Ovary (tissue), 9 donors: Measurements from ENCODE around the gene POLN. TPM values are rescaled to one million over a fixed set of nuclear protein-coding genes. Genes with fewer than 3 reads are reported as not detected.

Experiments
- DNase-seq, 5 donors: peaks; one replicate each; pipeline ENCODE4 v3.0.0-alpha.2; 2019 to 2020
- H3K27ac ChIP-seq, 2 donors: fragments of 200-600 bp; one replicate each; pipeline versions ENCODE4 v1.5.1 to v1.8.0; 2019 to 2022
- H3K27me3 ChIP-seq: fragments of 200-600 bp; one replicate; pipeline ENCODE4 v1.8.0; 2022
- H3K36me3 ChIP-seq: fragments of 200-600 bp; sonication (generic); one replicate; pipeline ENCODE4 v1.5.1; 2019
- H3K4me1 ChIP-seq: one replicate; pipeline ENCODE4 v1.8.1; 2013; ENCODE audit warnings: mild to moderate bottlenecking, moderate library complexity; ENCODE audit not compliant: insufficient read depth
- H3K4me3 ChIP-seq: fragments of 200-600 bp; sonication (generic); one replicate; pipeline ENCODE4 v1.5.1; 2017
- H3K9me3 ChIP-seq, 2 donors: fragments of 200-600 bp in 1 of 2; sonication (generic) in 1 of 2; one replicate each; pipeline versions ENCODE4 v1.5.1 to v1.8.1; 2013 to 2019; ENCODE audit warnings: mild to moderate bottlenecking in 1 of 2, moderate library complexity in 1 of 2
- CTCF ChIP-seq, 3 donors: fragments of 450-650 bp in 2 of 3; fragments of 200-600 bp in 1 of 3; IDR thresholded peaks; one replicate each; pipeline versions ENCODE4 v1.5.1 to v1.8.0; 2016 to 2022; ENCODE audit warnings: antibody characterized with exemption in 3 of 3, mild to moderate bottlenecking in 1 of 3
- EP300 ChIP-seq: sonication (generic); formaldehyde crosslinking; IDR thresholded peaks from one replicate; pipeline ENCODE4 v1.6.1; 2017; ENCODE audit warnings: antibody characterized with exemption
- POLR2A ChIP-seq: fragments of 450-650 bp; IDR thresholded peaks from one replicate; pipeline ENCODE4 v1.6.1; 2017; ENCODE audit warnings: antibody characterized with exemption, mild to moderate bottlenecking, moderate library complexity
- WGBS, 3 donors: extraction: QIAGEN DNeasy Blood & Tissue Kit in 1 of 3; methylation state at CpG; one replicate each; pipeline versions ENCODE4 v1.1.5 to v1.1.7; 2013 to 2017; 5-methylcytosine and 5-hydroxymethylcytosine counted together
- intact Hi-C, 4 donors: fragments of 100-400 bp; cut with DNase I; formaldehyde crosslinking; loops; one replicate each; pipeline versions ENCODE4 v1.11.0 to v1.15.1; 2022 to 2023
- polyA plus RNA-seq, 2 donors: library from polyadenylated mRNA; stranded (reverse); fragments of 200-250 nt in 1 of 2; fragments of 350-450 nt in 1 of 2; fragmentation: Illumina TruSeq in 1 of 2; extraction: RNeasy Lipid Tissue Mini Kit (QIAGEN cat#74804) in 1 of 2; gene quantifications; one replicate each; pipeline ENCODE4 v1.2.3, GENCODE V29; 2013 to 2014
- total RNA-seq, 7 donors: library from RNA; depleted of rRNA in 2 of 7; stranded (reverse); fragments of >200 nt in 2 of 7; fragmentation: NEBNext Ultra II Directional in 3 of 7; extraction: Animal tissue kit (Norgen Biotek cat#: 25700) in 3 of 7; gene quantifications; one replicate each; pipeline versions ENCODE4 v1.1.0 to v1.2.4, GENCODE V29; 2016 to 2023
- donor health status: DM: no; HTN: no; CAD: no; lungs with moderate emphysema.
- donor health status: DM: no; HTN: no; CAD: no.
- donor health status: Bipolar disorder and iron deficiency.
- donor health status: DM: yes; HTN: yes; CAD: no.
- donor health status: DM: no; HTN: no; CAD: no.
- donor health status: DM: yes; HTN: yes; CAD: no.

POLN gene
- total and polyA plus RNA-seq, 9 donors, result 0.95 to 11.4 (median 3.1) TPM

- 87 to 91% (median 88%) methylated on average over 7 of the region's 7 CpGs for WGBS, 3 donors
- DNase-seq, result no peak
- intact Hi-C loops, result no loop called here
- no peaks in the 10 kb centered on the region for H3K36me3 ChIP-seq
- no peaks in the 10 kb centered on the region for H3K4me1 ChIP-seq
- H3K4me3 ChIP-seq, result no peak overlapping the region
- TF ChIP-seq EP300 (no peak), POLR2A (no peak)
- H3K27me3 ChIP-seq, result no peaks in the 10 kb centered on the region
- H3K27ac ChIP-seq, result no peak overlapping the region
- no peaks in the 10 kb centered on the region for H3K9me3 ChIP-seq
These were observed 192.5 kb downstream of the POLN start for GRCh38 chr4:2049381-2049780.

- no peak for DNase-seq
- H3K4me3 ChIP-seq, result no peak overlapping the region
- H3K36me3 ChIP-seq, result no peaks in the 10 kb centered on the region
- TF ChIP-seq CTCF (IDR thresholded peaks at IDR 0.05), result no peak
- TF ChIP-seq POLR2A, result no peak
- TF ChIP-seq EP300, result no peak
- intact Hi-C loops, result no loop called here
- WGBS, 3 donors, result 92 to 93% (median 93%) methylated on average over 8 of the region's 8 CpGs
- H3K4me1 ChIP-seq, result no peaks in the 10 kb centered on the region
- no peaks in the 10 kb centered on the region for H3K27me3 ChIP-seq
- no peaks in the 10 kb centered on the region for H3K9me3 ChIP-seq
- no peak overlapping the region for H3K27ac ChIP-seq
These were observed 193.1 kb downstream of the POLN start for GRCh38 chr4:2048831-2049230.

GRCh38 chr4:2047781-2048581 is 193.9 kb downstream of the POLN start:
- intact Hi-C loops, result no loop called here
- 85 to 92% (median 88%) methylated on average over 25 of the region's 25 CpGs for WGBS, 3 donors
- Histone ChIP-seq H3K27ac (no peak overlapping the region), H3K4me1 (no peaks in the 10 kb centered on the region), H3K4me3 (no peak overlapping the region), H3K27me3 (no peaks in the 10 kb centered on the region), H3K9me3 (no peaks in the 10 kb centered on the region), H3K36me3 (no peaks in the 10 kb centered on the region)
- no peak for DNase-seq
- TF ChIP-seq POLR2A (no peak), CTCF (IDR thresholded peaks at IDR 0.05) (no peak), EP300 (no peak)

GRCh38 chr4:2047031-2047660 is 194.8 kb downstream of the POLN start:
- no peak for DNase-seq
- WGBS, 3 donors, result 32 to 71% (median 37%) methylated on average over 21 to 57 of the region's 57 CpGs
- Histone ChIP-seq H3K4me3 (no peak overlapping the region), H3K9me3 (no peaks in the 10 kb centered on the region), H3K27me3 (no peaks in the 10 kb centered on the region), H3K36me3 (no peaks in the 10 kb centered on the region), H3K4me1 (no peaks in the 10 kb centered on the region), H3K27ac (no peak overlapping the region)
- TF ChIP-seq CTCF (IDR thresholded peaks at IDR 0.05) (no peak), POLR2A (no peak), EP300 (no peak)
- intact Hi-C loops, result no loop called here
